GM12878 (cell line): ENCODE data around the gene CCR3. TPM values are rescaled to one million over a fixed set of nuclear protein-coding genes. Genes with fewer than 3 reads are reported as not detected.

Experiments used
- CUX1 ChIP-seq: IDR thresholded peaks from 2 replicates; pipeline ENCODE4 v1.6.1; 2012; ENCODE audit warnings: improper control_type of control experiment, low read depth, low read length; ENCODE audit not compliant: insufficient replicate concordance
- MYB ChIP-seq: fragments of 150-350 bp; IDR thresholded peaks from 2 replicates; pipeline ENCODE4 v1.6.1; 2014; ENCODE audit warnings: mild to moderate bottlenecking, low read depth, low read length, borderline replicate concordance
- PBX3 ChIP-seq: IDR thresholded peaks from 2 replicates; pipeline ENCODE4 v1.6.1; 2011; ENCODE audit warnings: mild to moderate bottlenecking, low read depth, low read length, moderate library complexity; ENCODE audit not compliant: insufficient replicate concordance
- PRDM15 ChIP-seq: fragments of 450-650 bp; formaldehyde crosslinking; IDR thresholded peaks from 2 replicates; pipeline ENCODE4 v1.4.0; 2020; ENCODE audit warnings: mild to moderate bottlenecking, moderate library complexity
- SKIL ChIP-seq: fragments of 450-650 bp; IDR thresholded peaks from 2 replicates; pipeline ENCODE4 v1.6.1; 2017; ENCODE audit warnings: mild to moderate bottlenecking, low read depth, inconsistent platforms; ENCODE audit not compliant: poor library complexity, severe bottlenecking
- SUPT20H ChIP-seq: IDR thresholded peaks from 2 replicates; pipeline ENCODE4 v1.6.1; 2011; ENCODE audit warnings: low read depth, mild to moderate bottlenecking, low read length, moderate library complexity, borderline replicate concordance; ENCODE audit not compliant: control insufficient read depth
- polyA plus RNA-seq, 11 experiments: library from polyadenylated mRNA; depleted of rRNA in 4 of 11; unstranded in 6 of 11; stranded (reverse) in 5 of 11; fragments of >200 nt; fragmentation: Nextera tagmentation in 4 of 11; fragmentation: Illumina TruSeq in 1 of 11; extraction: Ambion mirVana in 4 of 11; extraction: Trizol in 1 of 11; gene quantifications; 1 replicate in 1 of 11; 2 replicates in 10 of 11; pipeline versions ENCODE4 v1.2.1 to v1.2.3, GENCODE V29; 2011 to 2016; ENCODE audit warnings: inconsistent platforms in 2 of 11, missing spikeins in 2 of 11, low read depth in 1 of 11
- total RNA-seq, 4 experiments: library from RNA; depleted of rRNA in 3 of 4; stranded (reverse); fragments of >200 nt in 3 of 4; fragmentation: Illumina TruSeq in 1 of 4; extraction: Trizol in 1 of 4; gene quantifications; 2 replicates each; pipeline versions ENCODE4 v1.2.1 to v1.2.3, GENCODE V29; 2013 to 2021
- TF ChIP-seq, protein P1 (sequence below): fragments of 450-650 bp; IDR thresholded peaks from 2 replicates; pipeline ENCODE4 v1.6.1; 2016; ENCODE audit warnings: mild to moderate bottlenecking, moderate library complexity, borderline replicate concordance

Gene CCR3
- total and polyA plus RNA-seq, 10 of the 15 experiments (the other 5 are each of a cell fraction or from before 2014, with no cell fraction given): 0.13 to 0.78 (median 0.41) TPM; not detected in 1

DNA sequence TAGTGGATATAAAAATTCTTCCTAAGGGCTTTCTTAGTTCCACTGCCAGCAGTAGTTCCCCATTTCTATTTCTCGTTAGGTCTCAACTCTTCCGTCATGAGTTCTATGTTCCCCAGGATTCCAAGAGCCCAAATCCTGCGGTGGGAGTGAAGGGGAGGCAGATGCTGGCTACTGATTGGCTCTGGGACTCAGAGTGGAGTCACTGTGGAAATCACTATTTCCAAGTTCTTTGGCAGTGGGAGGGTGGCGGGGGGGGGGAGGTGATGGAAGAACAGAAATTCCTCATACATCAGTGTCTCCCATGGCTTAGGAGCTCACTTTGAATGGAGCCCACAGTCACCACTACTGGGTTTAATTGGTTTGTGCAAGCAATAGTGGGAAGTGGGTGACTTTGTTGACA, 39.7 kb upstream of the CCR3 start (continued):
- TF ChIP-seq SKIL: no peak
- TF ChIP-seq MYB: no peak
- TF ChIP-seq, protein P1, sequence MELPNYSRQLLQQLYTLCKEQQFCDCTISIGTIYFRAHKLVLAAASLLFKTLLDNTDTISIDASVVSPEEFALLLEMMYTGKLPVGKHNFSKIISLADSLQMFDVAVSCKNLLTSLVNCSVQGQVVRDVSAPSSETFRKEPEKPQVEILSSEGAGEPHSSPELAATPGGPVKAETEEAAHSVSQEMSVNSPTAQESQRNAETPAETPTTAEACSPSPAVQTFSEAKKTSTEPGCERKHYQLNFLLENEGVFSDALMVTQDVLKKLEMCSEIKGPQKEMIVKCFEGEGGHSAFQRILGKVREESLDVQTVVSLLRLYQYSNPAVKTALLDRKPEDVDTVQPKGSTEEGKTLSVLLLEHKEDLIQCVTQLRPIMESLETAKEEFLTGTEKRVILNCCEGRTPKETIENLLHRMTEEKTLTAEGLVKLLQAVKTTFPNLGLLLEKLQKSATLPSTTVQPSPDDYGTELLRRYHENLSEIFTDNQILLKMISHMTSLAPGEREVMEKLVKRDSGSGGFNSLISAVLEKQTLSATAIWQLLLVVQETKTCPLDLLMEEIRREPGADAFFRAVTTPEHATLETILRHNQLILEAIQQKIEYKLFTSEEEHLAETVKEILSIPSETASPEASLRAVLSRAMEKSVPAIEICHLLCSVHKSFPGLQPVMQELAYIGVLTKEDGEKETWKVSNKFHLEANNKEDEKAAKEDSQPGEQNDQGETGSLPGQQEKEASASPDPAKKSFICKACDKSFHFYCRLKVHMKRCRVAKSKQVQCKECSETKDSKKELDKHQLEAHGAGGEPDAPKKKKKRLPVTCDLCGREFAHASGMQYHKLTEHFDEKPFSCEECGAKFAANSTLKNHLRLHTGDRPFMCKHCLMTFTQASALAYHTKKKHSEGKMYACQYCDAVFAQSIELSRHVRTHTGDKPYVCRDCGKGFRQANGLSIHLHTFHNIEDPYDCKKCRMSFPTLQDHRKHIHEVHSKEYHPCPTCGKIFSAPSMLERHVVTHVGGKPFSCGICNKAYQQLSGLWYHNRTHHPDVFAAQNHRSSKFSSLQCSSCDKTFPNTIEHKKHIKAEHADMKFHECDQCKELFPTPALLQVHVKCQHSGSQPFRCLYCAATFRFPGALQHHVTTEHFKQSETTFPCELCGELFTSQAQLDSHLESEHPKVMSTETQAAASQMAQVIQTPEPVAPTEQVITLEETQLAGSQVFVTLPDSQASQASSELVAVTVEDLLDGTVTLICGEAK: no peak
- no peak for TF ChIP-seq PRDM15 (CRISPR knock-in tag)
- TF ChIP-seq CUX1: no peak
- no peak for TF ChIP-seq SUPT20H
- no peak for TF ChIP-seq PBX3
